ENCODE results near the gene ALDH3B2. TPM values are rescaled to one million over a fixed set of nuclear protein-coding genes. Genes with fewer than 3 reads are reported as not detected.
"Not testable (repeated sequence)": the region's sequence is repeated elsewhere in the genome, so short reads cannot be mapped to it uniquely, and the experiment has no call there.

Gene ALDH3B2
- total RNA-seq, 1 experiment from 2014 or later, result not detected

GRCh38 chr11:67666676-67667489 lies 7.5 kb downstream of the ALDH3B2 start:
- DNase-seq, result no peak
- Histone ChIP-seq H3K9me3 (no peaks in the 10 kb centered on the region), H3K36me3 (no peaks in the 10 kb centered on the region), H3K27me3 (no peaks in the 10 kb centered on the region), H3K4me3 (no peak overlapping the region)

DNA sequence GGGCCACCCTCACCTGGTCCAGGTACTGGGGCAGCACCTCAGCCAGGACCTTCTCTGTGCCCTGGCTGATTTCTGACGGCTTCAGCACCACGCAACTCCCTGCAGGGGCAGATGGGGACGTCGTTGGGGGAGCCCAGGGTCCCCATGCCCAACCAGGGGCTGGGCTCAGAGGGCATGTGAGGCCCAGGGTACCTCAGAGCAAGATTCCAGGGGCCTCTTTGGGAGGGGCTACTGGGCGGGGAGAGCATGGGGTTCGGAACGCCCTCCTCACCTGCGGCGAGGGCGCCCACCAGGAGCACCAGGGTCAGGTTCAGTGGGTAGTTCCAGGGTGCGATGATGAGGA lies 8.1 kb downstream of the ALDH3B2 start:
- H3K27me3 ChIP-seq, result no peaks in the 10 kb centered on the region
- no peak for DNase-seq
- no peak overlapping the region for H3K4me3 ChIP-seq
- H3K9me3 ChIP-seq, result no peaks in the 10 kb centered on the region
- no peaks in the 10 kb centered on the region for H3K36me3 ChIP-seq

- DNase-seq, result no peak
- Histone ChIP-seq H3K4me3 (no peak overlapping the region), H3K27me3 (no peaks in the 10 kb centered on the region), H3K9me3 (no peaks in the 10 kb centered on the region), H3K36me3 (no peaks in the 10 kb centered on the region)
Measured at GRCh38 chr11:67665541-67666302, 8.7 kb downstream of the ALDH3B2 start.

DNA sequence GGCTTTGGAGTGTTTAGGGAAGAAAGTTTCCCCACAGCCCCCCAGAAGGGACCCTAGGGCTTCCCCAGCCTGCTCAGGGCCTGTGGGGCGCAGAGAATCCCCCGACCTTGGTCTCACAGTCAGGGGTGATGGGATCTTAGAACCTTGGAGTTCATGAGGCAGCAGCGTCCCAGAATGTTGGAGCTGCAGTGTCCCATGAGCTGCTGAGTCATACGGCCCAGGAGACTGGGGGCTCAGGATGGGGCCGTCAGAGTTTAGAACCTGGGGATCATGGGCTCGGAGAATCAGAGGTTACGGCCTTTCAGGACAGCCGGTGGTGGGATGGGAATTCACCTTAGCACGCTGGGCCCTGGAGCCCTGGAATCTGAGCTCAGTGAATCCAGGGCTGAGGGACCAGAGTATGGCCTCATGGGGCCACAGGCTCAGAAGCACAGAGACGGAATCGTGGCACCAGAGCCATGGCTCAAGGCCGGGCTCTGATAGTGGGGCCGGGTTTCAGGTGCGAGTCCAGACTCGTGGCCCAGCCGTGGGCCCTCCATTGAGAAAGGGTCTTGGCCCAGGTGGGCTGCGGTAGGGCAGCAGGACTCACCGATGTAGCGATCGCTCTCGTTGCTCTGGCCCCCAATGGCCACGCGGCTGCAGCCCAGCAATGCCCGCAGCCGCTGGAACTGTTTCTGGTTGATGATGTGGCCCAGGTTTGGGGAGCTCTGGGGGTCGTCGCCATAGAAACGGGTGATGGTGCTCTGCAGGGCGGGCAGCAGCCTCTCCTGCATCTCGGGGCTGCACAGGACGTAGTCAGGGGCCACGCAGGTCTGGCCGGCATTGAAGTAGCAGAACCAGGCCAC lies 9.5 kb downstream of the ALDH3B2 start:
- no peak for DNase-seq
- H3K4me3 ChIP-seq, result no peak overlapping the region
- H3K36me3 ChIP-seq, result no peaks in the 10 kb centered on the region

GRCh38 chr11:67664213-67664585 lies 10.2 kb downstream of the ALDH3B2 start:
- DNase-seq, result no peak
- Histone ChIP-seq H3K36me3 (no peaks in the 10 kb centered on the region), H3K27me3 (no peaks in the 10 kb centered on the region), H3K4me3 (no peak overlapping the region), H3K9me3 (no peaks in the 10 kb centered on the region)

More for the DNA sequence above, 9.5 kb downstream of the ALDH3B2 start:
- no peaks in the 10 kb centered on the region for H3K9me3 ChIP-seq
- no peaks in the 10 kb centered on the region for H3K27me3 ChIP-seq

DNA sequence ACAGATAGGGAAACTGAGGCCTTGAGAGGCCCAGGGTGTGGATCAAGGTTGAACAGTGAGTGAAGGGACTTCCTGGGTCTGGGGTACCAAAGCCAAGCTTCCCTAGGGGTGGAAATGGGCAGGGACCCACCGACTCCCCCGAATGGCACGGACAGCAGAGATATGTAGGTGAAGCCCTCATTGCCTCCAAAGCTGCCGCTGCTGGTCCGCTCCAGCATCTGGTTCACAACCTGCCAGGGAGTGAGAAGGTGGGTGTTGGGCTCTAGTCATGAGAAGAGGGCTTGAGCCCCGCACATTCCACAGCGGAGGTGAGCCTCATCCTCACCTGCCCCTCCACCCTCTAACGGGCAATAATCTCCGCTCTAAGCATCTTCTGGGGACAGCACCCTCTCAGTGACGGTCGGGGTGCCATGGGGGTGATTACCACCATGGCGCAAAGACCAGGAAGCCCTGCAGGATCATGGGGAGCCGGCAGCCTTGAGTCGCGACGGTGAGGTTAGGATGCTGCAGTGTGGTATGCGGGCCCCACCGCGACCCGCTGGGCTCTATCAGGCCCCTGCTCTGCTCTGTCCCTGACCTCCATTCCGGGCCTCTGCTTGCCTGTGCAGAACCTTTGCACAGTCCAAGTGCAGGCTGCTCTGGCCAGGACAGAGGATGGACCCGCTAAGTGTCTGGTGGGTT lies 10.8 kb downstream of the ALDH3B2 start:
- no peaks in the 10 kb centered on the region for H3K36me3 ChIP-seq
- DNase-seq, result no peak
- H3K9me3 ChIP-seq, result no peaks in the 10 kb centered on the region
- H3K27me3 ChIP-seq, result no peaks in the 10 kb centered on the region
- H3K4me3 ChIP-seq, result no peak overlapping the region

- DNase-seq, result no peak
- Histone ChIP-seq H3K4me3 (no peak overlapping the region), H3K36me3 (no peaks in the 10 kb centered on the region), H3K9me3 (no peaks in the 10 kb centered on the region), H3K27me3 (no peaks in the 10 kb centered on the region)
Measured at GRCh38 chr11:67662835-67663531, 11.4 kb downstream of the ALDH3B2 start.

GRCh38 chr11:67662142-67662834 lies 12.1 kb downstream of the ALDH3B2 start:
- DNase-seq, result no peak
- no peaks in the 10 kb centered on the region for H3K9me3 ChIP-seq
- H3K36me3 ChIP-seq, result no peaks in the 10 kb centered on the region
- no peaks in the 10 kb centered on the region for H3K27me3 ChIP-seq
- no peak overlapping the region for H3K4me3 ChIP-seq

DNA sequence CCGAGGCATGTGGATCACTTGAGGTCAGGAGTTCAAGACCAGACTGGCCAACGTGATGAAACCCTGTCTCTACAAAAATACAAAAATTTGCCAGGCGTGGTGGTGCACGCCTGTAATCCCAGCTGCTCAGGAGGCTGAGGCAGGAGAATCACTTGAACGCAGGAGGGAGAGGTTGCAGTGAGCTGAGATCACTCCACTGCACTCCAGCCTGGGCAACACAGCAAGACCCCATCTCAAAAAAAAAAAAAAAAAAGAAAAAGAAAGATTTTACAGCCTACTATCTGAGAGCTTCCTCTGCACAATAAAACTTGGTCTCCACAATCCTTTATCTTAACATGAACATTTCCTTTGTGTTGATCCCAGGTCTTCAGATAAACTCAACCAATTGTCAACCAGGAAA lies 13.7 kb downstream of the ALDH3B2 start:
- not testable (repeated sequence) for H3K4me3 ChIP-seq, H3K27me3 ChIP-seq, H3K9me3 ChIP-seq, DNase-seq, H3K36me3 ChIP-seq

DNA sequence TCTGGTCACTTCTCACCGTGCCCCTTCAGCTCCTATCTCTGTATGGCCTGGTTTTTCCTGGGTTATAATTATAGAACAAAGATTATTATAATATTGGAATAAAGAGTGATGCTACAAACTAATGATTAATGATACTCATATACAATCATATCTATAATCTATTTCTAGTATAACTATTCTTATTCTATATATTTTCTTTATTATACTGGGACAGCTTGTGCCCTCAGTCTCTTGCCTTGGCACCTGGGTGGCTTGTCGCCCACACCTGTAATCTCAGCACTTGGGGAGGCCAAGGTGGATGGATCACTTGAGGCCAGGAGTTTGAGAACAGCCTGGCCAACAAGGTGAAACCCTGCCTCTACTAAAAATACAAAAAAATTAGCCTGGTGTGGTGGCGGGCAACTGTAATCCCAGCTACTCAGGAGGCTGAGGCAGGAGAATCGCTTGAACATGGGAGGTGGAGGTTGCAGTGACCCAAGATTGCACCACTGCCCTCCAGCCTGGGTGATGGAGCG lies 14.7 kb downstream of the ALDH3B2 start:
- H3K36me3 ChIP-seq, DNase-seq, H3K9me3 ChIP-seq, H3K27me3 ChIP-seq, H3K4me3 ChIP-seq: not testable (repeated sequence)

- H3K36me3 ChIP-seq, result no peaks in the 10 kb centered on the region
- no peaks in the 10 kb centered on the region for H3K27me3 ChIP-seq
- 0 out of 2 replicates have a peak, but pooled peaks cover 2% of the 10 kb centered on the region for H3K9me3 ChIP-seq
- no peak for DNase-seq
- no peak overlapping the region for H3K4me3 ChIP-seq
Measured at GRCh38 chr11:67657300-67657699, 17.1 kb downstream of the ALDH3B2 start.

- H3K4me3 ChIP-seq, result no peak overlapping the region
- H3K27me3 ChIP-seq, result no peaks in the 10 kb centered on the region
- no peaks in the 10 kb centered on the region for H3K36me3 ChIP-seq
- DNase-seq, result no peak
- H3K9me3 ChIP-seq, result 0 out of 2 replicates have a peak, but pooled peaks cover 2% of the 10 kb centered on the region
Measured at GRCh38 chr11:67656278-67656922, 18.0 kb downstream of the ALDH3B2 start.

- H3K27me3 ChIP-seq, result no peaks in the 10 kb centered on the region
- no peak for DNase-seq
- no peak overlapping the region for H3K4me3 ChIP-seq
- no peaks in the 10 kb centered on the region for H3K36me3 ChIP-seq
- H3K9me3 ChIP-seq, result 0 out of 2 replicates have a peak, but pooled peaks cover 2% of the 10 kb centered on the region
Measured at GRCh38 chr11:67654225-67654624, 20.2 kb downstream of the ALDH3B2 start.

- no peaks in the 10 kb centered on the region for H3K36me3 ChIP-seq
- no peak overlapping the region for H3K4me3 ChIP-seq
- H3K27me3 ChIP-seq, result no peaks in the 10 kb centered on the region
- H3K9me3 ChIP-seq, result 0 out of 2 replicates have a peak, but pooled peaks cover 2% of the 10 kb centered on the region
- DNase-seq, result no peak
Measured at GRCh38 chr11:67652965-67653845, 21.2 kb downstream of the ALDH3B2 start.
